Activated CD4-positive, alpha-beta T cell treated with anti-CD3 and anti-CD28 coated beads, Interleukin-2, amount 10 ng/mL, durations not matched to agents 24 days and 14 days (primary cell): ENCODE data around the gene ZNF410. TPM values are rescaled to one million over a fixed set of nuclear protein-coding genes. Genes with fewer than 3 reads are reported as not detected.
"Not testable (repeated sequence)": the region's sequence is repeated elsewhere in the genome, so short reads cannot be mapped to it uniquely, and the experiment has no call there.

Experiments
- DNase-seq: peaks from one replicate; pipeline ENCODE4 v3.0.0; 2022
- H3K27ac Mint-ChIP-seq: one replicate; pipeline ENCODE4 v1.8.0; 2022; ENCODE audit warnings: mild to moderate bottlenecking, mixed read lengths
- H3K27me3 Mint-ChIP-seq: one replicate; pipeline ENCODE4 v1.8.0; 2022; ENCODE audit warnings: mixed read lengths
- H3K36me3 Mint-ChIP-seq: one replicate; pipeline ENCODE4 v1.8.0; 2022; ENCODE audit warnings: low read depth, mild to moderate bottlenecking, mixed read lengths
- H3K4me1 Mint-ChIP-seq: one replicate; pipeline ENCODE4 v1.8.0; 2021; ENCODE audit warnings: mixed read lengths
- H3K4me3 Mint-ChIP-seq: one replicate; pipeline ENCODE4 v1.8.0; 2022; ENCODE audit warnings: mild to moderate bottlenecking, moderate library complexity, mixed read lengths
- H3K9me3 Mint-ChIP-seq: one replicate; pipeline ENCODE4 v1.8.0; 2021; ENCODE audit warnings: mixed read lengths
- intact Hi-C: fragments of 100-400 bp; cut with micrococcal nuclease; formaldehyde crosslinking; loops from one replicate; pipeline ENCODE4 v1.15.1; 2023
- total RNA-seq: library from RNA; stranded (reverse); gene quantifications from 2 replicates; pipeline ENCODE4 v1.2.3, GENCODE V29; 2022

Gene ZNF410
- total RNA-seq, 1 donor from 2014 or later, result 70.2 TPM

- H3K9me3 Mint-ChIP-seq, DNase-seq, H3K27me3 Mint-ChIP-seq, H3K4me1 Mint-ChIP-seq, H3K36me3 Mint-ChIP-seq, H3K27ac Mint-ChIP-seq, intact Hi-C loops, H3K4me3 Mint-ChIP-seq: not testable (repeated sequence)
These were observed 16.9 kb upstream of the ZNF410 start for GRCh38 chr14:73869754-73870153.

- Mint-ChIP-seq H3K4me3 (no peak overlapping the region), H3K36me3 (no peaks in the 10 kb centered on the region), H3K27me3 (no peaks in the 10 kb centered on the region), H3K9me3 (no peaks in the 10 kb centered on the region), H3K27ac (no peak overlapping the region), H3K4me1 (no peaks in the 10 kb centered on the region)
- no peak for DNase-seq
- intact Hi-C loops, result no loop called here
These were observed 16.0 kb upstream of the ZNF410 start for GRCh38 chr14:73870525-73871235.

GRCh38 chr14:73873660-73874059, 13.0 kb upstream of the ZNF410 start:
- no peak for DNase-seq
- Mint-ChIP-seq H3K4me1 (no peaks in the 10 kb centered on the region), H3K27me3 (no peaks in the 10 kb centered on the region), H3K9me3 (no peaks in the 10 kb centered on the region), H3K36me3 (no peaks in the 10 kb centered on the region), H3K27ac (no peak overlapping the region), H3K4me3 (no peak overlapping the region)
- intact Hi-C loops, result no loop called here

- Mint-ChIP-seq H3K4me3 (no peak overlapping the region), H3K4me1 (no peaks in the 10 kb centered on the region), H3K9me3 (no peaks in the 10 kb centered on the region), H3K36me3 (no peaks in the 10 kb centered on the region), H3K27ac (no peak overlapping the region), H3K27me3 (no peaks in the 10 kb centered on the region)
- no peak for DNase-seq
- intact Hi-C loops, result no loop called here
These were observed 8.9 kb upstream of the ZNF410 start for GRCh38 chr14:73877790-73878189.

GRCh38 chr14:73878436-73878835, 8.2 kb upstream of the ZNF410 start:
- Mint-ChIP-seq H3K27me3 (no peaks in the 10 kb centered on the region), H3K9me3 (no peaks in the 10 kb centered on the region), H3K4me3 (no peak overlapping the region), H3K27ac (no peak overlapping the region), H3K36me3 (no peaks in the 10 kb centered on the region), H3K4me1 (no peaks in the 10 kb centered on the region)
- no peak for DNase-seq
- intact Hi-C loops, result no loop called here

GRCh38 chr14:73879027-73879426, 7.6 kb upstream of the ZNF410 start:
- Mint-ChIP-seq H3K4me1 (no peaks in the 10 kb centered on the region), H3K27ac (no peak overlapping the region), H3K36me3 (no peaks in the 10 kb centered on the region), H3K27me3 (no peaks in the 10 kb centered on the region), H3K4me3 (no peak overlapping the region), H3K9me3 (no peaks in the 10 kb centered on the region)
- intact Hi-C loops, result no loop called here
- DNase-seq, result no peak

GRCh38 chr14:73884438-73885190, 2.0 kb upstream of the ZNF410 start:
- Mint-ChIP-seq H3K27me3 (no peaks in the 10 kb centered on the region), H3K27ac (no peak overlapping the region), H3K4me1 (peaks cover 34% of the 10 kb centered on the region)

GRCh38 chr14:73887318-73887616, 608 bp downstream of the ZNF410 start:
- H3K36me3 Mint-ChIP-seq, result peaks cover 11% of the 10 kb centered on the region
- intact Hi-C loops, result loop anchor here (2.0 to 5.0 kb wide), 7 partner anchors 64 to 395 kb away; partner anchors contain the start of genes ALDH6A1, BBOF1, COQ6 and ENTPD5
- peak overlapping the region; percentile 84 for H3K4me3 Mint-ChIP-seq
- peaks cover 41% of the 10 kb centered on the region for H3K4me1 Mint-ChIP-seq
- no peaks in the 10 kb centered on the region for H3K9me3 Mint-ChIP-seq
- no peaks in the 10 kb centered on the region for H3K27me3 Mint-ChIP-seq
- DNase-seq, result no peak
- peak overlapping the region; percentile 99 for H3K27ac Mint-ChIP-seq

More at GRCh38 chr14:73884438-73885190, 2.0 kb upstream of the ZNF410 start:
- H3K36me3 Mint-ChIP-seq, result peaks cover 5% of the 10 kb centered on the region
- intact Hi-C loops, result loop anchor here (5.0 kb wide), 4 partner anchors 142 to 392 kb away; partner anchors contain the start of genes PNMA1 and RIOX1
- H3K4me3 Mint-ChIP-seq, result peak overlapping the region; percentile 84
- H3K9me3 Mint-ChIP-seq, result no peaks in the 10 kb centered on the region
- DNase-seq, result no peak

GRCh38 chr14:73887694-73888459, 1.2 kb downstream of the ZNF410 start:
- Mint-ChIP-seq H3K36me3 (peaks cover 11% of the 10 kb centered on the region), H3K9me3 (no peaks in the 10 kb centered on the region), H3K27me3 (no peaks in the 10 kb centered on the region), H3K27ac (peak overlapping the region; percentile 99), H3K4me3 (peak overlapping the region; percentile 84), H3K4me1 (peaks cover 41% of the 10 kb centered on the region)
- peak; percentile 60 for DNase-seq
- intact Hi-C loops, result loop anchor here (2.0 to 5.0 kb wide), 7 partner anchors 63 to 396 kb away; partner anchors contain the start of genes ALDH6A1, BBOF1, COQ6 and ENTPD5

- peak overlapping the region; percentile 99 for H3K27ac Mint-ChIP-seq
- peak overlapping the region; percentile 84 for H3K4me3 Mint-ChIP-seq
- DNase-seq, result no peak
- H3K27me3 Mint-ChIP-seq, result no peaks in the 10 kb centered on the region
- intact Hi-C loops, result loop anchor here (5.0 kb wide), 4 partner anchors 146 to 396 kb away; partner anchors contain the start of genes PNMA1 and RIOX1
- H3K4me1 Mint-ChIP-seq, result peaks cover 41% of the 10 kb centered on the region
- peaks cover 11% of the 10 kb centered on the region for H3K36me3 Mint-ChIP-seq
- no peaks in the 10 kb centered on the region for H3K9me3 Mint-ChIP-seq
These were observed 1.7 kb downstream of the ZNF410 start for GRCh38 chr14:73888460-73888725.

GRCh38 chr14:73888971-73889370, 2.3 kb downstream of the ZNF410 start:
- intact Hi-C loops, result loop anchor here (5.0 kb wide), 4 partner anchors 147 to 397 kb away; partner anchors contain the start of genes PNMA1 and RIOX1
- H3K27ac Mint-ChIP-seq, result peak overlapping the region; percentile 10
- H3K4me1 Mint-ChIP-seq, result peaks cover 41% of the 10 kb centered on the region
- H3K4me3 Mint-ChIP-seq, result peak overlapping the region; percentile 84
- H3K27me3 Mint-ChIP-seq, result no peaks in the 10 kb centered on the region
- H3K36me3 Mint-ChIP-seq, result peaks cover 15% of the 10 kb centered on the region
- H3K9me3 Mint-ChIP-seq, result no peaks in the 10 kb centered on the region
- no peak for DNase-seq

GRCh38 chr14:73889376-73889775, 2.7 kb downstream of the ZNF410 start:
- Mint-ChIP-seq H3K27ac (no peak overlapping the region), H3K4me1 (peaks cover 41% of the 10 kb centered on the region), H3K4me3 (no peak overlapping the region), H3K36me3 (peaks cover 18% of the 10 kb centered on the region), H3K9me3 (no peaks in the 10 kb centered on the region), H3K27me3 (no peaks in the 10 kb centered on the region)
- DNase-seq, result no peak
- intact Hi-C loops, result loop anchor here (5.0 kb wide), 4 partner anchors 147 to 397 kb away; partner anchors contain the start of genes PNMA1 and RIOX1

GRCh38 chr14:73894180-73894687, 7.6 kb downstream of the ZNF410 start:
- Mint-ChIP-seq H3K27ac (peak overlapping the region; percentile 14), H3K36me3 (peaks cover 47% of the 10 kb centered on the region), H3K4me1 (peaks cover 21% of the 10 kb centered on the region)
- H3K9me3 Mint-ChIP-seq, DNase-seq, H3K27me3 Mint-ChIP-seq, H3K4me3 Mint-ChIP-seq, intact Hi-C loops: not testable (repeated sequence)
